Ecto neural progenitor cell (in vitro differentiated cells): Measurements from ENCODE around the gene TUBB3.
"Not testable (repeated sequence)": the region's sequence is repeated elsewhere in the genome, so short reads cannot be mapped to it uniquely, and the experiment has no call there.

Experiments
- DNase-seq: peaks from one replicate; pipeline ENCODE4 v3.0.0-alpha.2; 2018; ENCODE audit warnings: low spot score

TUBB3 gene

GRCh38 chr16:89965447-89966225, 42.5 kb downstream of the TUBB3 start:
- no peak for DNase-seq

- DNase-seq = no peak
Measured at GRCh38 chr16:89966756-89967155, 43.6 kb downstream of the TUBB3 start.

DNA sequence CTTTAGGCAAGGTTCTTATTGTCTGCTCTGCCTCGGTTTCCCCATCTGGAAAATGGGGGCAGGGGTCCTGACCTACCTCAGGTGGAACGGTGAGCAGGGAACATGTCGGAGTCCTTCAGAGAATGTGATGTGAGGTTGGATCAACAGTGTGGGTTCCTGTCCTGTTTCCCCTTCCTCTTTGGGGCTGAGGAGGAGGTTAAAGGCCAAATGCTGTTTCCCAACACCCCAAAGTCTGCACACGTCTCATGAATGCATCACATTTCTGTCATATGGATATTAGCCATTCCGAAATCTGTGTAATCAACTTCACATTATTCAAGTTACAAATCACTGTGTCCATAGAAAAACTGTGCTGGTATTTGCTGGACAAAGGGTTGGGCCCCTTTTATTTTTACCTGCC, 44.3 kb downstream of the TUBB3 start:
- DNase-seq = not testable (repeated sequence)

GRCh38 chr16:89968074-89968473, 44.9 kb downstream of the TUBB3 start:
- DNase-seq = not testable (repeated sequence)

GRCh38 chr16:89969741-89970410, 46.7 kb downstream of the TUBB3 start:
- DNase-seq = no peak

DNA sequence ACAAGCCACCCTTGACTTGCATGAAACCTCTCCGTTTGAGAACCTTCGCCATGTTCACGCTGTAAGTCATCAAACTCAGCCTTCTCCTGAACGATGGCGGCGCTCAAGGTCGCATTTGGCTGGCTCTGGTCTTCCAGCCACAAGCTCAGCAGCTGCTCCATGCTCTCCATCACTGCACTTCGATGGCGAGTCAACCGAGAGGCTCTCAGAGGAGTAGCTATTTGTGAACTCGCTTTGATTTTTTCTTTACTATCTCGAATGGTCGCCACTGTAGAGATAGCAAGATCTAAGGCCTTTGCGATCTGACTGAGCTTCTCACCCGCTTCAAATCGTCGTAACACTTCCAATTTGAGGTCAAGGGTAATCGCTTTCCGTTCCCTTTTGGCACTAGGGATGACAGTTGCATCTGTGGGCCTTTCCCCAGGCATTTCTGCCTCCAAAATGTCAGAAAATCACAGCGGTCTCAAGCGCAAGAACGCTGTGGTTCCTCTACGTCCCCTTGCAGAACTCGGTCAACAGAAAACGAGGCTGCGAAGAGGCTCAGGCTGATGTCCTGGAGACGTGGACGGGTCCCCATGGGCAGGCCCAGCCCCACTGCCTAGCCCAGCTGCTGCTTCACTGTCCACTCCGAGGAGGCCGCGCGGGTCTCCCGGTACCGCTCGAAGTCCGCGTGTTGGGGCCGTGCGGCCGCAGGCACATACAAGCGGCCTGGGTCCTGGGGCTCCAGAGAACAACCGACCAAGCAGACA, 48.5 kb downstream of the TUBB3 start:
- DNase-seq = no peak

- DNase-seq = peak; percentile 97
Measured at GRCh38 chr16:89972244-89973234, 49.4 kb downstream of the TUBB3 start.

DNA sequence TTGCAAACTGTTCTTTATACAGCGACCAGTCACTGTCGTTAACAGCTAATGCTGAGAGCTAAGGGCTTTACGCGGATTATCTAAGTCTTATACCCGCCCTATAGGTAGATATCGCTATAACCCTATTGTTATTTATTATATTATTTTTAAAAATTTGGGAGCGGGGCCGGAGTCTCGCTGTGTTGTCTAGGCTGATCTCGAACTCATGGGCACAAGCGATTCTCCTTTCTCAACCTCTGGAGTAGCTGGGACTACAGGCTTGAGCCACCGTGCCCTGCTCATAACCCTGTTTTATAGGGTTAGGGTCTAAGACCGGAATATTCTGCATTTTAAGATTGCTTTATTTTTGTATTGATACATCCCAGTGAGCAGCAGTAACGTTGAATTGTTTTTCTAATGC, 50.1 kb downstream of the TUBB3 start:
- DNase-seq = no peak

GRCh38 chr16:89973654-89974335, 50.7 kb downstream of the TUBB3 start:
- no peak for DNase-seq

DNA sequence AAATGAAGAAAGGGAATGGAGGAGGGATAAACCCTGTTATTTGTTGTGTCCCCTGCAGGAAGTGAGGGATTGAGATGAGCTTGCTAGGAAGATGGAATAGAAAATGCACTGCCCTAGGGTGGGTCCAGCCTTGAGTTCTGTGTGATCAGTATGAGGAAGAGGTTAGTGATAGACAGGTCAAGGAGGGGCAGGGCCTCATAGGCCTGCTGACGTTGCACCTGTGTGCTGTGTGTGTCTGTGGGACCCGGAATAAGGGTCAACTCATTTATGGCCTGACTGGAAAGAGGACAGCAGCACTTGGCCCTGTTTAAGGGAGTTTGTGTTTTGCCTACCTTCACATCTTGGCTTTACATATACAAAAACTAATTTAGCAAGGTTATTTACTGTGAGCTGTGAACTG, 51.7 kb downstream of the TUBB3 start:
- DNase-seq = no peak

GRCh38 chr16:89981414-89981813, 58.3 kb downstream of the TUBB3 start:
- DNase-seq = no peak

- no peak for DNase-seq
Measured at GRCh38 chr16:89982318-89982717, 59.2 kb downstream of the TUBB3 start.

- DNase-seq = no peak
Measured at GRCh38 chr16:89983536-89983935, 60.4 kb downstream of the TUBB3 start.

DNA sequence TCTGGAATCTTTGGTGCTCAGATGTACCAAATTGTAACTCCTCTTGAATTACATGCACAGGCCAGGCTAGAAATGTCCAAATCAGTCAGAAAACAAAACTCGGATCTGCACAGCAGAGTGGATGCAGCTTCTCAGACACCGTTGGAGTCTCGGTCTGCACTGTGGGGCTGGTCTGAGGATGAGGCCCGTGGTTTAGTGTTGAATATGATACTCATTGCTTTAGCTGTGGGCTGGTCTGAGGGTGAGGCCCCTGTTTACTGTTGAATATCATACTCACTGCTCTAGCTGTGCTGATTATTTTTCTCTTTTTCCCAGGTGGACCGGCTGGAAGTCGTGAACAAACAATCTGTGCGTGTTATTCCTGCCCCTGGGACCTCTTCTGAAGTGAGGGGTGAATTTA, 61.1 kb downstream of the TUBB3 start:
- DNase-seq = no peak

- no peak for DNase-seq
Measured at GRCh38 chr16:89985219-89985618, 62.1 kb downstream of the TUBB3 start.
